ENCODE data around the gene TMC2. TPM values are rescaled to one million over a fixed set of nuclear protein-coding genes. Genes with fewer than 3 reads are reported as not detected.

Gene TMC2
- total RNA-seq, 1 experiment from 2014 or later, result not detected

GRCh38 chr20:2559279-2559626 lies 22.9 kb downstream of the TMC2 start:
- no peak overlapping the region for H3K4me3 ChIP-seq (ENCODE audit: low read depth in 2 of 2, low read length in 2 of 2)
- CTCF ChIA-PET, result no interaction called here
- H3K9me3 ChIP-seq (ENCODE audit: control insufficient read depth, insufficient read depth, low read depth, low read length), result no peaks in the 10 kb centered on the region
- TF ChIP-seq, protein P1, sequence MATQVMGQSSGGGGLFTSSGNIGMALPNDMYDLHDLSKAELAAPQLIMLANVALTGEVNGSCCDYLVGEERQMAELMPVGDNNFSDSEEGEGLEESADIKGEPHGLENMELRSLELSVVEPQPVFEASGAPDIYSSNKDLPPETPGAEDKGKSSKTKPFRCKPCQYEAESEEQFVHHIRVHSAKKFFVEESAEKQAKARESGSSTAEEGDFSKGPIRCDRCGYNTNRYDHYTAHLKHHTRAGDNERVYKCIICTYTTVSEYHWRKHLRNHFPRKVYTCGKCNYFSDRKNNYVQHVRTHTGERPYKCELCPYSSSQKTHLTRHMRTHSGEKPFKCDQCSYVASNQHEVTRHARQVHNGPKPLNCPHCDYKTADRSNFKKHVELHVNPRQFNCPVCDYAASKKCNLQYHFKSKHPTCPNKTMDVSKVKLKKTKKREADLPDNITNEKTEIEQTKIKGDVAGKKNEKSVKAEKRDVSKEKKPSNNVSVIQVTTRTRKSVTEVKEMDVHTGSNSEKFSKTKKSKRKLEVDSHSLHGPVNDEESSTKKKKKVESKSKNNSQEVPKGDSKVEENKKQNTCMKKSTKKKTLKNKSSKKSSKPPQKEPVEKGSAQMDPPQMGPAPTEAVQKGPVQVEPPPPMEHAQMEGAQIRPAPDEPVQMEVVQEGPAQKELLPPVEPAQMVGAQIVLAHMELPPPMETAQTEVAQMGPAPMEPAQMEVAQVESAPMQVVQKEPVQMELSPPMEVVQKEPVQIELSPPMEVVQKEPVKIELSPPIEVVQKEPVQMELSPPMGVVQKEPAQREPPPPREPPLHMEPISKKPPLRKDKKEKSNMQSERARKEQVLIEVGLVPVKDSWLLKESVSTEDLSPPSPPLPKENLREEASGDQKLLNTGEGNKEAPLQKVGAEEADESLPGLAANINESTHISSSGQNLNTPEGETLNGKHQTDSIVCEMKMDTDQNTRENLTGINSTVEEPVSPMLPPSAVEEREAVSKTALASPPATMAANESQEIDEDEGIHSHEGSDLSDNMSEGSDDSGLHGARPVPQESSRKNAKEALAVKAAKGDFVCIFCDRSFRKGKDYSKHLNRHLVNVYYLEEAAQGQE (IDR thresholded peaks at IDR 0.05; ENCODE audit: insufficient read depth in 1 of 2, low read depth in 2 of 2, low read length in 1 of 2), result no peak
- TF ChIP-seq SIN3A (IDR thresholded peaks at IDR 0.05; ENCODE audit: borderline replicate concordance, insufficient read depth, low read depth, low read length) (no peak), TCF7L2 (IDR thresholded peaks at IDR 0.05; ENCODE audit: low read depth, low read length) (no peak), CTCF (IDR thresholded peaks at IDR 0.05) (no peak)
- intact Hi-C loops (cut with micrococcal nuclease; ENCODE audit: unreplicated experiment) (no loop called here), in situ Hi-C loops (cut with HindIII; ENCODE audit: low pct_unique_long_range_greater_than_20kb, low sequenced_read_pairs) (no loop called here)
- H3K36me3 ChIP-seq (ENCODE audit: control insufficient read depth, insufficient read depth, low read length), result no peaks in the 10 kb centered on the region
- POLR2A ChIA-PET, result no interaction called here
- H3K4me1 ChIP-seq (ENCODE audit: control insufficient read depth, insufficient read depth, low read length), result no peaks in the 10 kb centered on the region
- no TSS peak for BruUV-seq (replicated peaks)
- no peak overlapping the region for H3K27ac ChIP-seq (ENCODE audit: low read length)
- H3K27me3 ChIP-seq (ENCODE audit: control insufficient read depth, insufficient read depth, low read length), result peaks cover 36% of the 10 kb centered on the region
- ATAC-seq, result no peak
- DNase-seq (ENCODE audit: low read depth, low spot score), result no peak

DNA sequence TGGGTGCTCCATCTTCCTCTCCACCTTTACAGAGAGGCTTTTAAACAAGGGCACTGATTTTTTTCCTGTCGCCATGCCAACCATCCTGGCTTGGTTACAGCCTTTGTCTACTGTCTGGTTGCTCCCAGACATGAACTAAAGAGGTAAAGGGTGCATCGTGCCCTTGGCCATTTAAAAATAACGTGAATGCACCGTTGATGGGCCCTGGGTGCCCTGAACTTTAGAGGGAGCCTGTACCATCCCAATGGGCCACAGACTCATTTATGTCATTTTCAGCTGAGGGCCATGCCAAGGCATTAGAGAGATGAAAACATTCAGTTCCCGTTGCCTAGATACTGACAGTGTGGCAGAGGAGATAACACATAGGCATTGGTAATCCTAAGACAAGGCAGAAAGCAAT lies 23.3 kb downstream of the TMC2 start:
- ChIA-PET POLR2A (no interaction called here), CTCF (no interaction called here)
- H3K36me3 ChIP-seq (ENCODE audit: control insufficient read depth, insufficient read depth, low read length), result no peaks in the 10 kb centered on the region
- H3K27me3 ChIP-seq (ENCODE audit: control insufficient read depth, insufficient read depth, low read length), result peaks cover 36% of the 10 kb centered on the region
- in situ Hi-C loops (cut with HindIII; ENCODE audit: low pct_unique_long_range_greater_than_20kb, low sequenced_read_pairs) (no loop called here), intact Hi-C loops (cut with micrococcal nuclease; ENCODE audit: unreplicated experiment) (no loop called here)
- TF ChIP-seq SIN3A (IDR thresholded peaks at IDR 0.05; ENCODE audit: borderline replicate concordance, insufficient read depth, low read depth, low read length) (no peak), TCF7L2 (IDR thresholded peaks at IDR 0.05; ENCODE audit: low read depth, low read length) (no peak), POLR2AphosphoS5 (IDR thresholded peaks at IDR 0.05; ENCODE audit: low read depth, low read length) (no peak), CTCF (IDR thresholded peaks at IDR 0.05) (no peak)
- TF ChIP-seq, protein P1 (IDR thresholded peaks at IDR 0.05; ENCODE audit: insufficient read depth in 1 of 2, low read depth in 2 of 2, low read length in 1 of 2), result no peak
- H3K9me3 ChIP-seq (ENCODE audit: control insufficient read depth, insufficient read depth, low read depth, low read length), result no peaks in the 10 kb centered on the region
- DNase-seq (ENCODE audit: low read depth, low spot score) (no peak), ATAC-seq (no peak)
- H3K27ac ChIP-seq (ENCODE audit: low read length), result no peak overlapping the region
- H3K4me1 ChIP-seq (ENCODE audit: control insufficient read depth, insufficient read depth, low read length), result no peaks in the 10 kb centered on the region
- no peak overlapping the region for H3K4me3 ChIP-seq (ENCODE audit: low read depth in 2 of 2, low read length in 2 of 2)
- BruUV-seq (replicated peaks), result no TSS peak
